ENCODE results near the gene FAF2.

The FAF2 gene

GRCh38 chr5:176420972-176421544 is 27.1 kb upstream of the FAF2 start:
- Histone ChIP-seq H3K4me1 (ENCODE audit: insufficient read depth, low read length) (no peaks in the 10 kb centered on the region), H3K27me3 (ENCODE audit: insufficient read depth, low read length) (peaks cover 19% of the 10 kb centered on the region), H3K36me3 (ENCODE audit: insufficient read depth, low read depth, low read length) (no peaks in the 10 kb centered on the region), H3K9me3 (ENCODE audit: insufficient read depth, low read depth, low read length) (peaks cover 30% of the 10 kb centered on the region), H3K27ac (ENCODE audit: low read length) (no peak overlapping the region), H3K4me3 (ENCODE audit: low read length) (no peak overlapping the region), H3K9ac (ENCODE audit: low read depth, low read length) (no peak overlapping the region)

- Histone ChIP-seq H3K9ac (ENCODE audit: low read depth, low read length) (no peak overlapping the region), H3K27ac (ENCODE audit: low read length) (no peak overlapping the region), H3K4me1 (ENCODE audit: insufficient read depth, low read length) (no peaks in the 10 kb centered on the region), H3K27me3 (ENCODE audit: insufficient read depth, low read length) (no peaks in the 10 kb centered on the region), H3K4me3 (ENCODE audit: low read length) (no peak overlapping the region), H3K36me3 (ENCODE audit: insufficient read depth, low read depth, low read length) (no peaks in the 10 kb centered on the region), H3K9me3 (ENCODE audit: insufficient read depth, low read depth, low read length) (peaks cover 30% of the 10 kb centered on the region)
These were observed 24.0 kb upstream of the FAF2 start for GRCh38 chr5:176424181-176424580.

GRCh38 chr5:176425138-176425537 is 23.0 kb upstream of the FAF2 start:
- Histone ChIP-seq H3K27ac (ENCODE audit: low read length) (no peak overlapping the region), H3K9me3 (ENCODE audit: insufficient read depth, low read depth, low read length) (peaks cover 29% of the 10 kb centered on the region), H3K36me3 (ENCODE audit: insufficient read depth, low read depth, low read length) (no peaks in the 10 kb centered on the region), H3K27me3 (ENCODE audit: insufficient read depth, low read length) (no peaks in the 10 kb centered on the region), H3K9ac (ENCODE audit: low read depth, low read length) (no peak overlapping the region), H3K4me3 (ENCODE audit: low read length) (no peak overlapping the region), H3K4me1 (ENCODE audit: insufficient read depth, low read length) (no peaks in the 10 kb centered on the region)

- no peaks in the 10 kb centered on the region for H3K27me3 ChIP-seq (ENCODE audit: insufficient read depth, low read length)
- H3K4me1 ChIP-seq (ENCODE audit: insufficient read depth, low read length), result no peaks in the 10 kb centered on the region
- peaks cover 22% of the 10 kb centered on the region for H3K9me3 ChIP-seq (ENCODE audit: insufficient read depth, low read depth, low read length)
These were observed 22.4 kb upstream of the FAF2 start for GRCh38 chr5:176425791-176426190.

GRCh38 chr5:176426876-176427275 is 21.3 kb upstream of the FAF2 start:
- Histone ChIP-seq H3K9ac (ENCODE audit: low read depth, low read length) (no peak overlapping the region), H3K9me3 (ENCODE audit: insufficient read depth, low read depth, low read length) (peaks cover 13% of the 10 kb centered on the region; the same call in 1 of the 2 replicates), H3K4me3 (ENCODE audit: low read length) (no peak overlapping the region), H3K27me3 (ENCODE audit: insufficient read depth, low read length) (no peaks in the 10 kb centered on the region), H3K27ac (ENCODE audit: low read length) (no peak overlapping the region), H3K36me3 (ENCODE audit: insufficient read depth, low read depth, low read length) (no peaks in the 10 kb centered on the region), H3K4me1 (ENCODE audit: insufficient read depth, low read length) (no peaks in the 10 kb centered on the region)

More at GRCh38 chr5:176425791-176426190, 22.4 kb upstream of the FAF2 start:
- H3K36me3 ChIP-seq (ENCODE audit: insufficient read depth, low read depth, low read length), result no peaks in the 10 kb centered on the region
- H3K9ac ChIP-seq (ENCODE audit: low read depth, low read length), result no peak overlapping the region
- no peak overlapping the region for H3K27ac ChIP-seq (ENCODE audit: low read length)
- H3K4me3 ChIP-seq (ENCODE audit: low read length), result no peak overlapping the region

GRCh38 chr5:176427971-176428370 is 20.2 kb upstream of the FAF2 start:
- peaks cover 6% of the 10 kb centered on the region; the same call in 1 of the 2 replicates for H3K9me3 ChIP-seq (ENCODE audit: insufficient read depth, low read depth, low read length)
- no peaks in the 10 kb centered on the region for H3K36me3 ChIP-seq (ENCODE audit: insufficient read depth, low read depth, low read length)
- H3K27ac ChIP-seq (ENCODE audit: low read length), result no peak overlapping the region
- H3K9ac ChIP-seq (ENCODE audit: low read depth, low read length), result no peak overlapping the region
- no peaks in the 10 kb centered on the region for H3K4me1 ChIP-seq (ENCODE audit: insufficient read depth, low read length)
- no peaks in the 10 kb centered on the region for H3K27me3 ChIP-seq (ENCODE audit: insufficient read depth, low read length)
- no peak overlapping the region for H3K4me3 ChIP-seq (ENCODE audit: low read length)

- Histone ChIP-seq H3K4me3 (ENCODE audit: low read length) (no peak overlapping the region), H3K36me3 (ENCODE audit: insufficient read depth, low read depth, low read length) (no peaks in the 10 kb centered on the region), H3K4me1 (ENCODE audit: insufficient read depth, low read length) (no peaks in the 10 kb centered on the region), H3K27me3 (ENCODE audit: insufficient read depth, low read length) (no peaks in the 10 kb centered on the region), H3K9ac (ENCODE audit: low read depth, low read length) (no peak overlapping the region), H3K9me3 (ENCODE audit: insufficient read depth, low read depth, low read length) (peaks cover 6% of the 10 kb centered on the region; the same call in 1 of the 2 replicates), H3K27ac (ENCODE audit: low read length) (no peak overlapping the region)
These were observed 18.2 kb upstream of the FAF2 start for GRCh38 chr5:176429972-176430371.

GRCh38 chr5:176432707-176433106 is 15.5 kb upstream of the FAF2 start:
- no peaks in the 10 kb centered on the region for H3K9me3 ChIP-seq (ENCODE audit: insufficient read depth, low read depth, low read length)
- H3K36me3 ChIP-seq (ENCODE audit: insufficient read depth, low read depth, low read length), result no peaks in the 10 kb centered on the region
- no peak overlapping the region for H3K27ac ChIP-seq (ENCODE audit: low read length)
- H3K4me1 ChIP-seq (ENCODE audit: insufficient read depth, low read length), result no peaks in the 10 kb centered on the region
- H3K4me3 ChIP-seq (ENCODE audit: low read length), result no peak overlapping the region
- no peak overlapping the region for H3K9ac ChIP-seq (ENCODE audit: low read depth, low read length)
- H3K27me3 ChIP-seq (ENCODE audit: insufficient read depth, low read length), result no peaks in the 10 kb centered on the region

GRCh38 chr5:176436656-176437055 is 11.5 kb upstream of the FAF2 start:
- H3K4me1 ChIP-seq (ENCODE audit: insufficient read depth, low read length), result 0 out of 2 replicates have a peak, but pooled peaks cover 1% of the 10 kb centered on the region
- no peak overlapping the region for H3K4me3 ChIP-seq (ENCODE audit: low read length)
- no peak overlapping the region for H3K27ac ChIP-seq (ENCODE audit: low read length)
- no peaks in the 10 kb centered on the region for H3K36me3 ChIP-seq (ENCODE audit: insufficient read depth, low read depth, low read length)
- no peaks in the 10 kb centered on the region for H3K27me3 ChIP-seq (ENCODE audit: insufficient read depth, low read length)
- no peak overlapping the region for H3K9ac ChIP-seq (ENCODE audit: low read depth, low read length)
- H3K9me3 ChIP-seq (ENCODE audit: insufficient read depth, low read depth, low read length), result no peaks in the 10 kb centered on the region

GRCh38 chr5:176438959-176439757 is 9.0 kb upstream of the FAF2 start:
- Histone ChIP-seq H3K27ac (ENCODE audit: low read length) (no peak overlapping the region), H3K36me3 (ENCODE audit: insufficient read depth, low read depth, low read length) (no peaks in the 10 kb centered on the region), H3K4me1 (ENCODE audit: insufficient read depth, low read length) (peaks cover 7% of the 10 kb centered on the region), H3K4me3 (ENCODE audit: low read length) (no peak overlapping the region), H3K9me3 (ENCODE audit: insufficient read depth, low read depth, low read length) (no peaks in the 10 kb centered on the region), H3K9ac (ENCODE audit: low read depth, low read length) (no peak overlapping the region), H3K27me3 (ENCODE audit: insufficient read depth, low read length) (no peaks in the 10 kb centered on the region)

GRCh38 chr5:176440927-176441706 is 7.1 kb upstream of the FAF2 start:
- Histone ChIP-seq H3K36me3 (ENCODE audit: insufficient read depth, low read depth, low read length) (no peaks in the 10 kb centered on the region), H3K9ac (ENCODE audit: low read depth, low read length) (no peak overlapping the region), H3K4me1 (ENCODE audit: insufficient read depth, low read length) (peaks cover 7% of the 10 kb centered on the region), H3K27ac (ENCODE audit: low read length) (no peak overlapping the region), H3K27me3 (ENCODE audit: insufficient read depth, low read length) (no peaks in the 10 kb centered on the region), H3K9me3 (ENCODE audit: insufficient read depth, low read depth, low read length) (no peaks in the 10 kb centered on the region), H3K4me3 (ENCODE audit: low read length) (no peak overlapping the region)

Measured in iPS-20b (cell line).